ENCODE results near the gene TATDN3.
"Not testable (repeated sequence)": the region's sequence is repeated elsewhere in the genome, so short reads cannot be mapped to it uniquely, and the experiment has no call there.

The TATDN3 gene

DNA sequence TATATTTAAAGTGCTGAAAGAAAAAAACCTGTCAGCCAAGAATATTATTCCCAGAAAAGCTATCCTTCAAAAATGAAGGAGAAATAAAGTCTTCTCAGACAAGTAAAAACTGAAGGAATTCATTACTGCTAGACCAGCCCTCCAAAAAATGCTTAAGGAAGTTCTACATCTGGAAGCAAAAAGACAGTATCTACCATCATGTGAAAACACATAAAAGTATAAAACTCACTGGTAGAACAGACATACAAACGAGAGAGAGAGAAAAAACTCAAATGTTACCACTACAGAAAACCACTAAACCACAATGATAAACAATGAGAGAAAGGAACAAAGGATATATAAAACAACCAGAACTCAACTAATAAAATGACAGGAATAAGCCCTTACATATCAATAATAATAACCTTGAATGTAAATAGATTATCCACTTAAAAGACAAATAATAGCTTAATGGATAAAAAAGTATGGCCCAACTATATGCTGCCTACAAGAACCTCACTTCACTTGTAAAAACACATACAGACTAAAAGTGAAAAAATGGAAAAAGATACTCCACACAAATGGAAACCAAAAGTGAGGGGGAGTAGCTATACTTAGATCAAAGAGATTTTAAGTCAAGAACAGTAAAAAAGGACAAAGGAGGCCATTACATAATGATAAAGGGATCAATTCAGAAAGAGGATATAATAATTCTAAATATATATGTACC lies 22.1 kb upstream of the TATDN3 start:
- DNase-seq (ENCODE audit: low read depth) = no peak
- TF ChIP-seq, protein P1, sequence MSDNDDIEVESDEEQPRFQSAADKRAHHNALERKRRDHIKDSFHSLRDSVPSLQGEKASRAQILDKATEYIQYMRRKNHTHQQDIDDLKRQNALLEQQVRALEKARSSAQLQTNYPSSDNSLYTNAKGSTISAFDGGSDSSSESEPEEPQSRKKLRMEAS (IDR thresholded peaks at IDR 0.05; ENCODE audit: low read depth, low read length) = no peak
- TF ChIP-seq, protein P2, sequence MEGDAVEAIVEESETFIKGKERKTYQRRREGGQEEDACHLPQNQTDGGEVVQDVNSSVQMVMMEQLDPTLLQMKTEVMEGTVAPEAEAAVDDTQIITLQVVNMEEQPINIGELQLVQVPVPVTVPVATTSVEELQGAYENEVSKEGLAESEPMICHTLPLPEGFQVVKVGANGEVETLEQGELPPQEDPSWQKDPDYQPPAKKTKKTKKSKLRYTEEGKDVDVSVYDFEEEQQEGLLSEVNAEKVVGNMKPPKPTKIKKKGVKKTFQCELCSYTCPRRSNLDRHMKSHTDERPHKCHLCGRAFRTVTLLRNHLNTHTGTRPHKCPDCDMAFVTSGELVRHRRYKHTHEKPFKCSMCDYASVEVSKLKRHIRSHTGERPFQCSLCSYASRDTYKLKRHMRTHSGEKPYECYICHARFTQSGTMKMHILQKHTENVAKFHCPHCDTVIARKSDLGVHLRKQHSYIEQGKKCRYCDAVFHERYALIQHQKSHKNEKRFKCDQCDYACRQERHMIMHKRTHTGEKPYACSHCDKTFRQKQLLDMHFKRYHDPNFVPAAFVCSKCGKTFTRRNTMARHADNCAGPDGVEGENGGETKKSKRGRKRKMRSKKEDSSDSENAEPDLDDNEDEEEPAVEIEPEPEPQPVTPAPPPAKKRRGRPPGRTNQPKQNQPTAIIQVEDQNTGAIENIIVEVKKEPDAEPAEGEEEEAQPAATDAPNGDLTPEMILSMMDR (IDR thresholded peaks at IDR 0.05; ENCODE audit: low read depth, low read length) = no peak
- no peak for TF ChIP-seq MYC (IDR thresholded peaks at IDR 0.05; ENCODE audit: low read depth, low read length)
- no peak for TF ChIP-seq POLR2A (IDR thresholded peaks at IDR 0.05; ENCODE audit: extremely low read depth, insufficient read length)
- no peak overlapping the region for H3K4me3 ChIP-seq (ENCODE audit: low read depth, low read length)

DNA sequence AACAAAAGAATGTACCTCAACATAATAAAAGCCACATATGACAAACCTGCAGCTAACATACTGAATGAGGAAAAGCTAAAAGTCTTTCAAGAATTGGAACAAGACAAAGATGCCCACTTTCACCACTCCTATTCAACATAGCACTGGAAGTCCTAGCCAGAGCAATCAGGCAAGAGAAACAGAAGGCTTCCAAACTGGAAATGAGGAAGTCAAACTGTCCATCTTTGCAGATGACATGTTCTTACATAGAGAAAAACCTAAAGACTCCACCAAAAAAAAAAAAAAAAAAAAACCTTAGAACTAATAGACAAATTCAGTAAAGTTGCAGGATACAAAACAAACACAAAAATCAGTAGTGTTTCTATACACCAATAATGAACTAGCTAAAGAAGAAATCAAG lies 20.4 kb upstream of the TATDN3 start:
- TF ChIP-seq MYC (IDR thresholded peaks at IDR 0.05; ENCODE audit: low read depth, low read length) = no peak
- TF ChIP-seq, protein P2 (IDR thresholded peaks at IDR 0.05; ENCODE audit: low read depth, low read length) = no peak
- no peak overlapping the region for H3K4me3 ChIP-seq (ENCODE audit: low read depth, low read length)
- no peak for DNase-seq (ENCODE audit: low read depth)

DNA sequence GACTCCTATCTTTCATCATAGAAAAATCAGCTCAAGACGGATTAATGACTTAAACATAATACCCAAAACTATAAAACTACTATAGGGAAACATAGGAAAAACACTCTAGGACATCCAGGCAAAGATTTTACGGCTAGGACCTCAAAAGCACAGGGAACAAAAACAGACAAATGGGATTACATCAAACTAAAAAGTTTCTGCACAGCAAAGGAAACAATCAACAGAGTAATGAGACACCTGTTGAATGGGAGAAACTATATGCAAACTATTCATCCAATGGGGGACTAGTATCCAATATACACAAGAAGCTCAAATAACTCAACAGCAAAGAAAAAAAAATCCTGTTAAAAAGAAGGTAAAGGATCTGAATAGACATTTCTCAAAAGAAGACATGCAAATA lies 18.7 kb upstream of the TATDN3 start:
- TF ChIP-seq MYC (IDR thresholded peaks at IDR 0.05; ENCODE audit: low read depth, low read length) (no peak), POLR2A (IDR thresholded peaks at IDR 0.05; ENCODE audit: extremely low read depth, insufficient read length) (no peak)
- TF ChIP-seq, protein P1 (IDR thresholded peaks at IDR 0.05; ENCODE audit: low read depth, low read length) = no peak
- TF ChIP-seq, protein P2 (IDR thresholded peaks at IDR 0.05; ENCODE audit: low read depth, low read length) = no peak
- no peak overlapping the region for H3K4me3 ChIP-seq (ENCODE audit: low read depth, low read length)
- no peak for DNase-seq (ENCODE audit: low read depth)

DNA sequence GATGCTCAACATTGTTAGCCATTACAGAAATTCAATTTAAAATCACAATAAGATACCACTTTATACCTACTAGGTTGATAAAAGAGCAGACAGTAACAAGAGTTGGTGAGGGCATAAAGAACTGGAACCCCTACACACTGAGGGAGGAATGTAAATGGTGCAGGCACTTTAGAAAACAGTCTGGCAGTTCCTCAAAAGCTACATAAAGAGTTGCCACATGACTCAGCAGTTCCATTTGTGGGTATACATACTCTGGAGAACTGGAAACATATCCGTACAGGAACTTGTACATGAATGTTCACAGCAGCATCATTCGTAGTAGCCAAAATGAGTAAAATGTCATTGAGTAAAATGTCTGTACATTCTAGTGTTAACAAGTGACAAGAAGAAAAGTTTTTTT lies 17.1 kb upstream of the TATDN3 start:
- H3K4me3 ChIP-seq (ENCODE audit: low read depth, low read length) = no peak overlapping the region
- DNase-seq (ENCODE audit: low read depth) = peak; percentile 88
- TF ChIP-seq, protein P2 (IDR thresholded peaks at IDR 0.05; ENCODE audit: low read depth, low read length) = no peak
- no peak for TF ChIP-seq POLR2A (IDR thresholded peaks at IDR 0.05; ENCODE audit: extremely low read depth, insufficient read length)
- TF ChIP-seq MYC (IDR thresholded peaks at IDR 0.05; ENCODE audit: low read depth, low read length) = no peak
- TF ChIP-seq, protein P1 (IDR thresholded peaks at IDR 0.05; ENCODE audit: low read depth, low read length) = no peak

DNA sequence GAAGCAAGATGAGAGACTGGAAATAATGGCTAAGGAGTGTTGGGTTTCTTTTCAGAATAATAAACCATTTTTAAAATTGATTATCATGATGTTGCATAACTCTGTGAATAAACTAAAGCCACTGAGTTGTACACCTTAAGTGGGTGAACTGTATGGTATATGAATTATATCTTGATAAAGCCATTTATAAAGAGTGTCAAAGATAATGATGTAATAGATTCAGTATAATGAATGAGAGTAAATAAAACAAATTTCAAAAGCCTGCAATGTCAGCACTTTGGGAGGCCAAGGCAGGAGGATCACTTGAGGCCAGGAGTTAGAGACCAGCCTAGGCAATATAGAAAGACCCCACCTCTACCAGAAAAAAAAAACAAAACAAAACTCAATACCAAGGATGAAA lies 16.5 kb upstream of the TATDN3 start:
- H3K4me3 ChIP-seq (ENCODE audit: low read depth, low read length) = no peak overlapping the region
- TF ChIP-seq, protein P1 (IDR thresholded peaks at IDR 0.05; ENCODE audit: low read depth, low read length) = no peak
- TF ChIP-seq, protein P2 (IDR thresholded peaks at IDR 0.05; ENCODE audit: low read depth, low read length) = no peak
- TF ChIP-seq MYC (IDR thresholded peaks at IDR 0.05; ENCODE audit: low read depth, low read length) = no peak
- no peak for TF ChIP-seq POLR2A (IDR thresholded peaks at IDR 0.05; ENCODE audit: extremely low read depth, insufficient read length)
- no peak for DNase-seq (ENCODE audit: low read depth)

DNA sequence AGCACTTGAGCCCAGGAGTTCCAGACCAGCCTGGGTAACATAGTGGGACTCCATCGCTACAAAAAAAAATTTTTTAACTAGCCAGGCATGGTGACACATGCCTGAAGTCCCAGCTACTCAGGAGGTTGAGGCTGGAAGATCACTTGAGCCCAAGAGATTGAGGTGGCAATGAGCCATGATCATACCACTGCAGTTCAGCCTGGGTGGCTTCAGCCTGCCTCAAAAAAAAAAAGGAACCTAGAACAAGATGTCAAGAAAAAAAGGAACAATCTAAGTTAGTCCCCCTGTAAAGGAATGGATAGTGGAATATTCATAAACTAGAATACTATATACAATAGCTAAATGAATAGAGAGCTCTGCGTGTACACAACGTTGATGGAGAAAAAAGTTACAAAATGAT lies 14.5 kb upstream of the TATDN3 start:
- peak; percentile 32 for DNase-seq (ENCODE audit: low read depth)
- no peak overlapping the region for H3K4me3 ChIP-seq (ENCODE audit: low read depth, low read length)
- TF ChIP-seq, protein P2 (IDR thresholded peaks at IDR 0.05; ENCODE audit: low read depth, low read length) = no peak
- TF ChIP-seq POLR2A (IDR thresholded peaks at IDR 0.05; ENCODE audit: extremely low read depth, insufficient read length) (no peak), MYC (IDR thresholded peaks at IDR 0.05; ENCODE audit: low read depth, low read length) (no peak)
- TF ChIP-seq, protein P1 (IDR thresholded peaks at IDR 0.05; ENCODE audit: low read depth, low read length) = no peak

DNA sequence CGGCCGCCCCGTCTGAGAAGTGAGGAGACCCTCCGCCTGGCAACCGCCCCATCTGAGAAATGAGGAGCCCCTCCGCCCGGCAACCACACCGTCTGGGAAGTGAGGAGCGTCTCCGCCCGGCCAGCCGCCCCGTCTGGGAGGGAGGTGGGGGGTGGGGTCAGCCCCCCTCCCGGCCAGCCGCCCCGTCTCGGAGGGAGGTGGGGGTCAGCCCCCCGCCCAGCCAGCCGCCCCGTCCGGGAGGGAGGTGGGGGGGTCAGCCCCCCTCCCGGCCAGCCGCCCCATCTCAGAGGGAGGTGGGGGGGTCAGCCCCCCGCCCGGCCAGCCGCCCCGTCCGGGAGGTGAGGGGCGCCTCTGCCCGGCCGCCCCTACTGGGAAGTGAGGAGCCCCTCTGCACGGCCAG lies 12.6 kb upstream of the TATDN3 start:
- not testable (repeated sequence) for DNase-seq (ENCODE audit: low read depth); H3K4me3 ChIP-seq (ENCODE audit: low read depth, low read length)

Measured in NB4 (cell line).